Measurements from ENCODE around the gene G6PD.
"Not testable (repeated sequence)": the region's sequence is repeated elsewhere in the genome, so short reads cannot be mapped to it uniquely, and the experiment has no call there.

G6PD gene

GRCh38 chrX:154501423-154501822 lies 45.2 kb downstream of the G6PD start:
- H3K4me1 ChIP-seq (ENCODE audit: control extremely low read depth in 1 of 4, control insufficient read depth in 4 of 4, insufficient read depth in 4 of 4, low read length in 3 of 4); H3K27me3 ChIP-seq (replicated peaks in 2 of 5; ENCODE audit: control insufficient read depth in 4 of 5, insufficient read depth in 5 of 5, low read length in 4 of 5); H3K9me3 ChIP-seq (ENCODE audit: control extremely low read depth in 1 of 5, control insufficient read depth in 4 of 5, insufficient read depth in 2 of 5, low read depth in 1 of 5, low read length in 4 of 5); H3K4me3 ChIP-seq (ENCODE audit: control insufficient read depth in 1 of 7, extremely low read depth in 1 of 7, insufficient read depth in 4 of 7, low read depth in 2 of 7, low read length in 6 of 7); DNase-seq; POLR2A ChIA-PET; H3K27ac ChIP-seq (ENCODE audit: insufficient read depth in 1 of 2, low read depth in 1 of 2, low read length in 2 of 2, poor library complexity in 1 of 2, severe bottlenecking in 2 of 2): not testable (repeated sequence)
- H3K36me3 ChIP-seq (ENCODE audit: control insufficient read depth in 4 of 4, insufficient read depth in 4 of 4, low read length in 3 of 4) = peaks cover 0 to 15% (median 0%) of the 10 kb centered on the region in 4 experiments
- CTCF ChIA-PET = interaction anchor here (1.5 kb wide), 1 partner anchor 14 kb away, joined by 3 read pairs; no protein-coding TSS in a partner anchor
- 96% methylated on average over 7 of the region's 7 CpGs for WGBS (ENCODE audit: insufficient coverage)

GRCh38 chrX:154496591-154497137 lies 50.0 kb downstream of the G6PD start:
- DNase-seq; H3K27ac ChIP-seq (ENCODE audit: insufficient read depth in 1 of 2, low read depth in 1 of 2, low read length in 2 of 2, poor library complexity in 1 of 2, severe bottlenecking in 2 of 2); H3K4me3 ChIP-seq (ENCODE audit: control insufficient read depth in 1 of 7, extremely low read depth in 1 of 7, insufficient read depth in 4 of 7, low read depth in 2 of 7, low read length in 6 of 7); H3K4me1 ChIP-seq (ENCODE audit: control extremely low read depth in 1 of 4, control insufficient read depth in 4 of 4, insufficient read depth in 4 of 4, low read length in 3 of 4); CTCF ChIA-PET; H3K9me3 ChIP-seq (ENCODE audit: control extremely low read depth in 1 of 5, control insufficient read depth in 4 of 5, insufficient read depth in 2 of 5, low read depth in 1 of 5, low read length in 4 of 5); H3K36me3 ChIP-seq (ENCODE audit: control insufficient read depth in 4 of 4, insufficient read depth in 4 of 4, low read length in 3 of 4); H3K27me3 ChIP-seq (replicated peaks in 2 of 5; ENCODE audit: control insufficient read depth in 4 of 5, insufficient read depth in 5 of 5, low read length in 4 of 5): not testable (repeated sequence)
- WGBS (ENCODE audit: insufficient coverage) = 67% methylated on average over 3 of the region's 4 CpGs
- POLR2A ChIA-PET = interaction anchor here (0.6 kb wide), 1 partner anchor 525 kb away, joined by 4 read pairs; no protein-coding TSS in a partner anchor

GRCh38 chrX:154495472-154495922 lies 51.1 kb downstream of the G6PD start:
- Histone ChIP-seq H3K4me3 (ENCODE audit: control insufficient read depth in 1 of 7, extremely low read depth in 1 of 7, insufficient read depth in 4 of 7, low read depth in 2 of 7, low read length in 6 of 7) (no peak overlapping the region), H3K27ac (ENCODE audit: insufficient read depth in 1 of 2, low read depth in 1 of 2, low read length in 2 of 2, poor library complexity in 1 of 2, severe bottlenecking in 2 of 2) (peak overlapping the region in 1 of 2 experiments; percentile 64), H3K4me1 (ENCODE audit: control extremely low read depth in 1 of 4, control insufficient read depth in 4 of 4, insufficient read depth in 4 of 4, low read length in 3 of 4) (peaks cover 0 to 4% (median 1%) of the 10 kb centered on the region in 4 experiments), H3K9me3 (ENCODE audit: control extremely low read depth in 1 of 5, control insufficient read depth in 4 of 5, insufficient read depth in 2 of 5, low read depth in 1 of 5, low read length in 4 of 5) (no peaks in the 10 kb centered on the region), H3K36me3 (ENCODE audit: control insufficient read depth in 4 of 4, insufficient read depth in 4 of 4, low read length in 3 of 4) (no peaks in the 10 kb centered on the region), H3K27me3 (replicated peaks in 2 of 5; ENCODE audit: control insufficient read depth in 4 of 5, insufficient read depth in 5 of 5, low read length in 4 of 5) (peaks cover 0 to 5% (median 0%) of the 10 kb centered on the region in 5 experiments)
- CTCF ChIA-PET = no interaction called here
- 51% methylated on average over 5 of the region's 6 CpGs for WGBS (ENCODE audit: insufficient coverage)
- POLR2A ChIA-PET = no interaction called here
- DNase-seq = peak; percentile 49 to 88 (median 83)

GRCh38 chrX:154494715-154495114 lies 51.9 kb downstream of the G6PD start:
- H3K9me3 ChIP-seq (ENCODE audit: control extremely low read depth in 1 of 5, control insufficient read depth in 4 of 5, insufficient read depth in 2 of 5, low read depth in 1 of 5, low read length in 4 of 5) = no peaks in the 10 kb centered on the region
- WGBS (ENCODE audit: insufficient coverage) = 72% methylated on average over 3 of the region's 3 CpGs
- H3K36me3 ChIP-seq (ENCODE audit: control insufficient read depth in 4 of 4, insufficient read depth in 4 of 4, low read length in 3 of 4) = no peaks in the 10 kb centered on the region

GRCh38 chrX:154490414-154491083 lies 56.1 kb downstream of the G6PD start, which contains the start of gene SLC10A3:
Gene SLC10A3 (minus strand): TSS chrX:154490629. CDS start chrX:154488940, 1,689 bp downstream.
- peak within 1 kb of the TSS; percentile 55 to 83 (median 68) for H3K4me3 ChIP-seq (ENCODE audit: control insufficient read depth in 1 of 7, extremely low read depth in 1 of 7, insufficient read depth in 4 of 7, low read depth in 2 of 7, low read length in 6 of 7)
- POLR2A ChIA-PET = interaction anchor here (0.9 to 1.5 kb wide), 6 partner anchors 10 to 93 kb away, joined by 3 to 12 read pairs (median 6); partner anchors contain the start of genes FAM3A and RPL10
- WGBS (ENCODE audit: insufficient coverage) = 37% methylated on average over 50 of the region's 71 CpGs
- peaks cover 0 to 5% (median 0%) of the 10 kb centered on the region in 5 experiments for H3K27me3 ChIP-seq (replicated peaks in 2 of 5; ENCODE audit: control insufficient read depth in 4 of 5, insufficient read depth in 5 of 5, low read length in 4 of 5)
- peak; percentile 93 to 95 (median 95) for DNase-seq
- CTCF ChIA-PET = interaction anchor here (1.2 to 1.4 kb wide), 2 partner anchors 59 to 117 kb away, joined by 3 to 4 read pairs; no protein-coding TSS in a partner anchor
- H3K36me3 ChIP-seq (ENCODE audit: control insufficient read depth in 4 of 4, insufficient read depth in 4 of 4, low read length in 3 of 4) = peaks cover 0 to 13% (median 0%) of the 10 kb centered on the region in 4 experiments
- H3K27ac ChIP-seq (ENCODE audit: insufficient read depth in 1 of 2, low read depth in 1 of 2, low read length in 2 of 2, poor library complexity in 1 of 2, severe bottlenecking in 2 of 2) = peak within 1 kb of the TSS; percentile 72 to 88
- peaks cover 0 to 25% (median 15%) of the 10 kb centered on the region in 4 experiments for H3K4me1 ChIP-seq (ENCODE audit: control extremely low read depth in 1 of 4, control insufficient read depth in 4 of 4, insufficient read depth in 4 of 4, low read length in 3 of 4)
- peaks cover 0 to 3% (median 0%) of the 10 kb centered on the region in 5 experiments for H3K9me3 ChIP-seq (ENCODE audit: control extremely low read depth in 1 of 5, control insufficient read depth in 4 of 5, insufficient read depth in 2 of 5, low read depth in 1 of 5, low read length in 4 of 5)

More at GRCh38 chrX:154494715-154495114, 51.9 kb downstream of the G6PD start:
- peaks cover 0 to 5% (median 3%) of the 10 kb centered on the region in 4 experiments for H3K4me1 ChIP-seq (ENCODE audit: control extremely low read depth in 1 of 4, control insufficient read depth in 4 of 4, insufficient read depth in 4 of 4, low read length in 3 of 4)
- ChIA-PET POLR2A (no interaction called here), CTCF (no interaction called here)
- H3K27me3 ChIP-seq (replicated peaks in 2 of 5; ENCODE audit: control insufficient read depth in 4 of 5, insufficient read depth in 5 of 5, low read length in 4 of 5) = peaks cover 0 to 5% (median 0%) of the 10 kb centered on the region in 5 experiments
- no peak overlapping the region for H3K4me3 ChIP-seq (ENCODE audit: control insufficient read depth in 1 of 7, extremely low read depth in 1 of 7, insufficient read depth in 4 of 7, low read depth in 2 of 7, low read length in 6 of 7)
- no peak for DNase-seq
- peak overlapping the region in 1 of 2 experiments; percentile 64 for H3K27ac ChIP-seq (ENCODE audit: insufficient read depth in 1 of 2, low read depth in 1 of 2, low read length in 2 of 2, poor library complexity in 1 of 2, severe bottlenecking in 2 of 2)

GRCh38 chrX:154490021-154490413 lies 56.6 kb downstream of the G6PD start:
- peak overlapping the region in 1 of 2 experiments; percentile 75 for H3K27ac ChIP-seq (ENCODE audit: insufficient read depth in 1 of 2, low read depth in 1 of 2, low read length in 2 of 2, poor library complexity in 1 of 2, severe bottlenecking in 2 of 2)
- DNase-seq = peak; percentile 22 to 68 (median 60)
- peaks cover 0 to 3% (median 0%) of the 10 kb centered on the region in 5 experiments for H3K9me3 ChIP-seq (ENCODE audit: control extremely low read depth in 1 of 5, control insufficient read depth in 4 of 5, insufficient read depth in 2 of 5, low read depth in 1 of 5, low read length in 4 of 5)
- H3K4me1 ChIP-seq (ENCODE audit: control extremely low read depth in 1 of 4, control insufficient read depth in 4 of 4, insufficient read depth in 4 of 4, low read length in 3 of 4) = peaks cover 0 to 29% (median 20%) of the 10 kb centered on the region in 4 experiments
- peaks cover 0 to 8% (median 0%) of the 10 kb centered on the region in 5 experiments for H3K27me3 ChIP-seq (replicated peaks in 2 of 5; ENCODE audit: control insufficient read depth in 4 of 5, insufficient read depth in 5 of 5, low read length in 4 of 5)
- POLR2A ChIA-PET = interaction anchor here (0.7 to 1.5 kb wide), 6 partner anchors 9 to 92 kb away, joined by 3 to 12 read pairs (median 6); partner anchors contain the start of genes FAM3A and RPL10
- WGBS (ENCODE audit: insufficient coverage) = 15% methylated on average over 19 of the region's 19 CpGs
- H3K4me3 ChIP-seq (ENCODE audit: control insufficient read depth in 1 of 7, extremely low read depth in 1 of 7, insufficient read depth in 4 of 7, low read depth in 2 of 7, low read length in 6 of 7) = peak overlapping the region; percentile 46 to 80 (median 64)
- peaks cover 0 to 16% (median 2%) of the 10 kb centered on the region in 4 experiments for H3K36me3 ChIP-seq (ENCODE audit: control insufficient read depth in 4 of 4, insufficient read depth in 4 of 4, low read length in 3 of 4)
- CTCF ChIA-PET = interaction anchor here (0.8 to 1.4 kb wide), 4 partner anchors 46 to 117 kb away, joined by 3 to 4 read pairs (median 3); no protein-coding TSS in a partner anchor
